Nephron (organoid): ENCODE data around the gene ELK4.

Source experiments
- H3K27ac Mint-ChIP-seq, 3 experiments: 2 replicates each; pipeline ENCODE4 v1.8.0; 2020; ENCODE audit warnings: mixed read lengths in 3 of 3, mild to moderate bottlenecking in 2 of 3, moderate library complexity in 1 of 3
- H3K27me3 Mint-ChIP-seq: 2 replicates; pipeline ENCODE4 v1.8.0; 2021; ENCODE audit warnings: low read depth, mild to moderate bottlenecking, moderate library complexity, mixed read lengths
- H3K36me3 Mint-ChIP-seq: 2 replicates; pipeline ENCODE4 v1.8.0; 2020; ENCODE audit warnings: low read depth, mixed read lengths
- H3K4me1 Mint-ChIP-seq: 2 replicates; pipeline ENCODE4 v1.8.0; 2020; ENCODE audit warnings: mixed read lengths
- H3K4me3 Mint-ChIP-seq, 3 experiments: 2 replicates each; pipeline ENCODE4 v1.8.0; 2020; ENCODE audit warnings: mild to moderate bottlenecking in 3 of 3, mixed read lengths in 3 of 3, moderate library complexity in 2 of 3
- H3K9me3 Mint-ChIP-seq: 2 replicates; pipeline ENCODE4 v1.8.0; 2020; ENCODE audit warnings: mixed read lengths
- TF ChIP-seq, protein P1 (sequence below), 3 experiments: fragments of 200-600 bp; sonication (generic); IDR thresholded peaks; one replicate each; pipeline ENCODE4 v1.5.0; 2021; ENCODE audit warnings: antibody characterized with exemption in 3 of 3; ENCODE audit not compliant: unreplicated experiment in 3 of 3

ELK4 gene

DNA sequence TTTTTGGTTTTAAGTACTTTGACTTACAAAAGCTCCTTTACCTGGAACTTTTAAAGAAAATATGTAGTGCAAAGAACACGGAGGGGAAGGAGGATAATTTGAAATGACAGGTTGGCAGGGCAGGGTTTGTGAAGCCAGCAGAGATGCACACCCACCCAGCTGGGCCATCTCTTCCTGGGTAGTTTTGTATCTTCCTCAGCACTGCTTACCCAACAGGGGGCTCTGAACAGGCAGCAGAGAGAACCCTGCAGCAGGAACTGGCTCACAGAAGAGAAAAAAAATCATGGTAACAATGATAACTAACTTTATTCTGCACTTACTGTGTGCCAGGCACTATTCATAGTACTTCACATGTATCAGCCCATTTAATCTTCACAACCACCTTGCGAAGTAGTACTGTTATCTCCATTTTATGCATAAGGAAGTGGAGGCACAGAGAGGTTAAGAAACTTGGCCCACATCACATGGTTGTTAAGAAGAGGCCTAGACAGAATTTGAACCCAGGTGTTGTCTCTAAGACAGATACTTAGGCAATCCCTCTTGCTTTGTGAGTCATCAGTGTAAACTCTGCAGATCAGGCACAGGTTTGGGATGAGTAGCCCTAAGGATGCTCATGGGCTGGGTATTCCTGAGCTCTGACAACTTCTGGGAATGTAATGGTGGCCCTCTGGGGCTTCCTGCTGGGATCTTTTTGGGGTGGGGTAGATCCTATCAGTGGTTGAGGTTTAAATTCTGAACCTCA, 60.8 kb downstream of the ELK4 start:
- H3K4me3 Mint-ChIP-seq: no peak overlapping the region
- no peak overlapping the region for H3K27ac Mint-ChIP-seq
- peaks cover 11% of the 10 kb centered on the region for H3K4me1 Mint-ChIP-seq
- H3K9me3 Mint-ChIP-seq: no peaks in the 10 kb centered on the region
- H3K36me3 Mint-ChIP-seq: no peaks in the 10 kb centered on the region
- peaks cover 86% of the 10 kb centered on the region for H3K27me3 Mint-ChIP-seq
- TF ChIP-seq, protein P1, sequence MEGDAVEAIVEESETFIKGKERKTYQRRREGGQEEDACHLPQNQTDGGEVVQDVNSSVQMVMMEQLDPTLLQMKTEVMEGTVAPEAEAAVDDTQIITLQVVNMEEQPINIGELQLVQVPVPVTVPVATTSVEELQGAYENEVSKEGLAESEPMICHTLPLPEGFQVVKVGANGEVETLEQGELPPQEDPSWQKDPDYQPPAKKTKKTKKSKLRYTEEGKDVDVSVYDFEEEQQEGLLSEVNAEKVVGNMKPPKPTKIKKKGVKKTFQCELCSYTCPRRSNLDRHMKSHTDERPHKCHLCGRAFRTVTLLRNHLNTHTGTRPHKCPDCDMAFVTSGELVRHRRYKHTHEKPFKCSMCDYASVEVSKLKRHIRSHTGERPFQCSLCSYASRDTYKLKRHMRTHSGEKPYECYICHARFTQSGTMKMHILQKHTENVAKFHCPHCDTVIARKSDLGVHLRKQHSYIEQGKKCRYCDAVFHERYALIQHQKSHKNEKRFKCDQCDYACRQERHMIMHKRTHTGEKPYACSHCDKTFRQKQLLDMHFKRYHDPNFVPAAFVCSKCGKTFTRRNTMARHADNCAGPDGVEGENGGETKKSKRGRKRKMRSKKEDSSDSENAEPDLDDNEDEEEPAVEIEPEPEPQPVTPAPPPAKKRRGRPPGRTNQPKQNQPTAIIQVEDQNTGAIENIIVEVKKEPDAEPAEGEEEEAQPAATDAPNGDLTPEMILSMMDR (IDR thresholded peaks at IDR 0.05; ENCODE audit: unreplicated experiment in 3 of 3): no peak

DNA sequence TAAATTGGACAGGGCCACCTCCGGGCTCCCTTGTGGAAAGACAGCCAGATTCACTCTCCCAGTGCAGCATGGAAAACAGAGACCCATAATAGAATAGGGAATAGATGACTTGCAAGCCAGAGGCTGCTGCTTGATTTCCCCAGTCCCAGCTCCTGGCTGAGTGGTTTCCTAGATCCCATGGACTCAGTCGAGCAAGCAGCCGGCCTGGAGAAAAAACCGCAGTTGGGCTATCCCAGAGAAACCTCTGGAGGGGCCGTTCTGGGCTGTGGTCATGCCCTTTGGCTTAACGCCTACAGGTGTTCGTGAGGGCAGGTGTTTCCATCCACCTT, 61.7 kb downstream of the ELK4 start:
- TF ChIP-seq, protein P1 (IDR thresholded peaks at IDR 0.05; ENCODE audit: unreplicated experiment in 3 of 3): no peak
- H3K4me3 Mint-ChIP-seq: peak overlapping the region; percentile 73 to 77 (median 76)
- H3K9me3 Mint-ChIP-seq: no peaks in the 10 kb centered on the region
- peaks cover 87% of the 10 kb centered on the region for H3K27me3 Mint-ChIP-seq
- H3K27ac Mint-ChIP-seq: no peak overlapping the region
- H3K36me3 Mint-ChIP-seq: no peaks in the 10 kb centered on the region
- H3K4me1 Mint-ChIP-seq: peaks cover 11% of the 10 kb centered on the region

GRCh38 chr1:205569411-205570172, 62.2 kb downstream of the ELK4 start:
- peaks cover 11% of the 10 kb centered on the region for H3K4me1 Mint-ChIP-seq

GRCh38 chr1:205568469-205569361, 63.1 kb downstream of the ELK4 start:
- TF ChIP-seq, protein P1 (IDR thresholded peaks at IDR 0.05; ENCODE audit: unreplicated experiment in 3 of 3): no peak
- no peak overlapping the region for H3K27ac Mint-ChIP-seq
- H3K9me3 Mint-ChIP-seq: peaks cover 4% of the 10 kb centered on the region
- peak overlapping the region; percentile 67 to 74 (median 68) for H3K4me3 Mint-ChIP-seq
- peaks cover 11% of the 10 kb centered on the region for H3K4me1 Mint-ChIP-seq
- no peaks in the 10 kb centered on the region for H3K36me3 Mint-ChIP-seq
- H3K27me3 Mint-ChIP-seq: peaks cover 94% of the 10 kb centered on the region

More at GRCh38 chr1:205569411-205570172, 62.2 kb downstream of the ELK4 start:
- Mint-ChIP-seq H3K27ac (no peak overlapping the region), H3K36me3 (no peaks in the 10 kb centered on the region), H3K27me3 (peaks cover 90% of the 10 kb centered on the region), H3K9me3 (no peaks in the 10 kb centered on the region), H3K4me3 (peak overlapping the region; percentile 73 to 77 (median 76))
- TF ChIP-seq, protein P1 (IDR thresholded peaks at IDR 0.05; ENCODE audit: unreplicated experiment in 3 of 3): no peak

GRCh38 chr1:205568135-205568468, 63.7 kb downstream of the ELK4 start:
- H3K4me3 Mint-ChIP-seq: peak overlapping the region; percentile 65 to 68 (median 67)
- H3K4me1 Mint-ChIP-seq: peaks cover 11% of the 10 kb centered on the region
- peaks cover 95% of the 10 kb centered on the region for H3K27me3 Mint-ChIP-seq
- H3K27ac Mint-ChIP-seq: no peak overlapping the region
- peaks cover 5% of the 10 kb centered on the region for H3K9me3 Mint-ChIP-seq
- TF ChIP-seq, protein P1 (IDR thresholded peaks at IDR 0.05; ENCODE audit: unreplicated experiment in 3 of 3): no peak
- H3K36me3 Mint-ChIP-seq: no peaks in the 10 kb centered on the region
